ENCODE measurements around the gene DLGAP1.

DNA sequence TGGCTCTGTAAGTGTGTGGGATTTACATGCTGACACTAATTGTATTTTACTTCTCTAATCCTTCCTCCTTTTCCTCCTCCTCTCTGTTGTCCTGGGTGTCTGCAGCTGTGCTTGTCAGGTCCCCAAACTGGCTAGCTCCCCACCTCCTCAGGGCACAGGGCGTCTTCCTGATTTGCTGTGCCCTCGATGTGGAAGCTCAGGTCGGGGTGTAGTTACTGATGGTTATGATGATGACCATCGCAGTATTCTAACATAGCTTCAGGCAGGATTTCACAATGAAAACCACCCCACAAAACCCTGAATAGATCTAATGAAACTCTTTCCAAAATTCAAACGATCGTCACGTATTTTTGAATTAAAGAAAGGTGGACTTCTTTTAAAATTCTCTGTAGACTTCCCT, 576.7 kb downstream of the DLGAP1 start:
- TF ChIP-seq CTCF (IDR thresholded peaks at IDR 0.05): no peak
- TF ChIP-seq POLR2A (IDR thresholded peaks at IDR 0.05): no peak

Measured in gastroesophageal sphincter (tissue), 3 donors.